NCI-H82 treated with DMSO at 0.1 percent for 48 hours (cell line): ENCODE data around the gene MANEAL.
A peak's percentile ranks its signal among the peaks of the same experiment; 100 is the strongest.

Source experiments
- DNase-seq: peaks from one replicate; lab custom pipeline; 2025; ENCODE audit not compliant: unreplicated experiment; lab: John Stamatoyannopoulos, UW

MANEAL gene

GRCh38 chr1:37778654-37779053 lies 15.0 kb upstream of the MANEAL start:
- no peak for DNase-seq

GRCh38 chr1:37782491-37782890 lies 11.2 kb upstream of the MANEAL start:
- DNase-seq = no peak

- no peak for DNase-seq
Observed at GRCh38 chr1:37792943-37793686, 532 bp upstream of the MANEAL start.

- DNase-seq = no peak
Observed at GRCh38 chr1:37794372-37795339, 1.0 kb downstream of the MANEAL start.

GRCh38 chr1:37795340-37796125 lies 1.9 kb downstream of the MANEAL start:
- DNase-seq = no peak

- no peak for DNase-seq
Observed at GRCh38 chr1:37797750-37798345, 4.2 kb downstream of the MANEAL start.

GRCh38 chr1:37802439-37802838 lies 8.8 kb downstream of the MANEAL start:
- DNase-seq = no peak

- no peak for DNase-seq
Observed at GRCh38 chr1:37807220-37807554, 13.5 kb downstream of the MANEAL start.

- DNase-seq = peak; percentile 86
Observed at GRCh38 chr1:37807555-37808368, 14.1 kb downstream of the MANEAL start, which contains the start of the genes C1orf122 and YRDC. TSS of gene C1orf122 (plus strand) at chr1:37807790. CDS start at chr1:37808405, 615 bp downstream. TSS of gene YRDC (minus strand) at chr1:37808208. CDS start at chr1:37808180, 28 bp downstream.

GRCh38 chr1:37808369-37809319 lies 15.0 kb downstream of the MANEAL start:
- no peak for DNase-seq

GRCh38 chr1:37809942-37810341 lies 16.3 kb downstream of the MANEAL start:
- DNase-seq = no peak

- DNase-seq = peak; percentile 42
Observed at GRCh38 chr1:37811027-37811655, 17.5 kb downstream of the MANEAL start.

GRCh38 chr1:37813529-37814145 lies 20.0 kb downstream of the MANEAL start:
- no peak for DNase-seq

GRCh38 chr1:37814252-37814651 lies 20.6 kb downstream of the MANEAL start:
- DNase-seq = no peak

GRCh38 chr1:37817481-37817880 lies 23.8 kb downstream of the MANEAL start:
- DNase-seq = no peak

GRCh38 chr1:37821481-37821880 lies 27.8 kb downstream of the MANEAL start:
- DNase-seq = no peak

GRCh38 chr1:37822906-37823815 lies 29.5 kb downstream of the MANEAL start:
- no peak for DNase-seq
